22Rv1 (cell line): ENCODE measurements around the gene PCDHA13.
"Not testable (repeated sequence)": the region's sequence is repeated elsewhere in the genome, so short reads cannot be mapped to it uniquely, and the experiment has no call there.

Experiments
- ZFX ChIP-seq: fragments of 450-650 bp; IDR thresholded peaks from 2 replicates; pipeline ENCODE4 v1.6.1; 2017; ENCODE audit warnings: antibody characterized with exemption, borderline replicate concordance
- TF ChIP-seq, protein P1 (sequence below): fragments of 450-650 bp; IDR thresholded peaks from 2 replicates; pipeline ENCODE4 v1.5.1; 2017; ENCODE audit warnings: mild to moderate bottlenecking

DNA sequence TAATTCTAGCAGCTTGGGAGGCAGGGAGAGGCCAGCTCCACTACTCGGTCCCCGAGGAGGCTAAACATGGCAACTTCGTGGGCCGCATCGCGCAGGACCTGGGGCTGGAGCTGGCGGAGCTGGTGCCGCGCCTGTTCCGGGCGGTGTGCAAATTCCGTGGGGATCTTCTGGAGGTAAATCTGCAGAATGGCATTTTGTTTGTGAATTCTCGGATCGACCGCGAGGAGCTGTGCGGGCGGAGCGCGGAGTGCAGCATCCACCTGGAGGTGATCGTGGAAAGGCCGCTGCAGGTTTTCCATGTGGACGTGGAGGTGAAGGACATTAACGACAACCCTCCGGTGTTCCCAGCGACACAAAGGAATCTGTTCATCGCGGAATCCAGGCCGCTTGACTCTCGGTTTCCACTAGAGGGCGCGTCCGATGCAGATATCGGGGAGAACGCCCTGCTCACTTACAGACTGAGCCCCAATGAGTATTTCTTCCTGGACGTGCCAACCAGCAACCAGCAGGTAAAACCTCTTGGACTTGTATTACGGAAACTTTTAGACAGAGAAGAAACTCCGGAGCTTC lies 47.4 kb upstream of the PCDHA13 start:
- TF ChIP-seq, protein P1, sequence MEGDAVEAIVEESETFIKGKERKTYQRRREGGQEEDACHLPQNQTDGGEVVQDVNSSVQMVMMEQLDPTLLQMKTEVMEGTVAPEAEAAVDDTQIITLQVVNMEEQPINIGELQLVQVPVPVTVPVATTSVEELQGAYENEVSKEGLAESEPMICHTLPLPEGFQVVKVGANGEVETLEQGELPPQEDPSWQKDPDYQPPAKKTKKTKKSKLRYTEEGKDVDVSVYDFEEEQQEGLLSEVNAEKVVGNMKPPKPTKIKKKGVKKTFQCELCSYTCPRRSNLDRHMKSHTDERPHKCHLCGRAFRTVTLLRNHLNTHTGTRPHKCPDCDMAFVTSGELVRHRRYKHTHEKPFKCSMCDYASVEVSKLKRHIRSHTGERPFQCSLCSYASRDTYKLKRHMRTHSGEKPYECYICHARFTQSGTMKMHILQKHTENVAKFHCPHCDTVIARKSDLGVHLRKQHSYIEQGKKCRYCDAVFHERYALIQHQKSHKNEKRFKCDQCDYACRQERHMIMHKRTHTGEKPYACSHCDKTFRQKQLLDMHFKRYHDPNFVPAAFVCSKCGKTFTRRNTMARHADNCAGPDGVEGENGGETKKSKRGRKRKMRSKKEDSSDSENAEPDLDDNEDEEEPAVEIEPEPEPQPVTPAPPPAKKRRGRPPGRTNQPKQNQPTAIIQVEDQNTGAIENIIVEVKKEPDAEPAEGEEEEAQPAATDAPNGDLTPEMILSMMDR: not testable (repeated sequence)
- not testable (repeated sequence) for TF ChIP-seq ZFX
